A549 (cell line): Measurements from ENCODE around the gene PRKACG. TPM values are rescaled to one million over a fixed set of nuclear protein-coding genes. Genes with fewer than 3 reads are reported as not detected.

Experiments used
- ATAC-seq, 2 experiments: fragments of 200-7000 bp in 1 of 2; fragments of >200 bp in 1 of 2; cut with Nextera tagmentation in 1 of 2; cut with Tn5 transposase in 1 of 2; 3 replicates each; pipeline versions ENCODE4 v1.8.0 to v1.9.1; 2018 to 2020; ENCODE audit warnings: mild to moderate bottlenecking in 1 of 2, moderate library complexity in 1 of 2
- CTCF ChIA-PET: fragments of 300-600 bp; sonication (Branson Sonifier 250); formaldehyde crosslinking; extraction: SDS; loops from one replicate; lab custom pipeline; 2021; ENCODE audit warnings: antibody characterized with exemption, inconsistent platforms; lab: Yijun Ruan, JAX
- POLR2A ChIA-PET: fragments of 350-600 bp; formaldehyde crosslinking; extraction: SDS; loops from one replicate; lab custom pipeline; 2021; ENCODE audit warnings: antibody characterized with exemption, inconsistent platforms; lab: Yijun Ruan, JAX
- DNase-seq, 2 experiments: peaks; one replicate each; pipeline versions ENCODE4 v3.0.0 to v3.0.0-alpha.2; 2011 to 2016; ENCODE audit warnings: low read depth in 1 of 2, low spot score in 1 of 2
- FAIRE-seq: peaks from 2 replicates; lab custom pipeline; 2011; peaks lifted over from hg19 to GRCh38; lab: Jason Lieb, UNC
- H3K27ac ChIP-seq, 2 experiments: fragments of >200 bp; sonication (Bioruptor Twin); formaldehyde crosslinking; 3 replicates each; pipeline ENCODE4 v1.5.1; 2016 to 2017
- H3K4me1 ChIP-seq: fragments of >200 bp; sonication (Bioruptor Twin); formaldehyde crosslinking; 3 replicates; pipeline ENCODE4 v1.6.1; 2016
- H3K4me2 ChIP-seq: fragments of >200 bp; sonication (Bioruptor Twin); formaldehyde crosslinking; 3 replicates; pipeline ENCODE4 v1.6.1; 2016
- H3K4me3 ChIP-seq: fragments of >200 bp; sonication (Bioruptor Twin); formaldehyde crosslinking; 3 replicates; pipeline ENCODE4 v1.5.1; 2016
- H3K9me3 ChIP-seq: fragments of >200 bp; sonication (Bioruptor Twin); formaldehyde crosslinking; 3 replicates; pipeline ENCODE4 v1.6.1; 2016
- ATOH8 ChIP-seq: fragments of 250-450 bp; sonication (Bioruptor Pico); IDR thresholded peaks from 2 replicates; pipeline ENCODE4 v1.5.0; 2020; ENCODE audit warnings: low read depth, mild to moderate bottlenecking, moderate library complexity
- BHLHE40 ChIP-seq: IDR thresholded peaks from 2 replicates; pipeline ENCODE4 v1.6.1; 2012; ENCODE audit warnings: low read depth, low read length, inconsistent platforms
- CBX2 ChIP-seq: fragments of 200-600 bp; sonication (generic); IDR thresholded peaks from 2 replicates; pipeline ENCODE4 v1.6.1; 2016; ENCODE audit warnings: low read depth, mild to moderate bottlenecking, borderline replicate concordance
- CHD4 ChIP-seq: fragments of 200-600 bp; sonication (generic); IDR thresholded peaks from 2 replicates; pipeline ENCODE4 v1.6.1; 2016; ENCODE audit warnings: antibody characterized with exemption, mild to moderate bottlenecking, borderline replicate concordance
- CTCF ChIP-seq: fragments of >200 bp; sonication (Bioruptor Twin); formaldehyde crosslinking; IDR thresholded peaks from 3 replicates; pipeline ENCODE4 v1.5.1; 2016
- E2F6 ChIP-seq: IDR thresholded peaks from 2 replicates; pipeline ENCODE4 v1.6.1; 2012; ENCODE audit warnings: low read depth, borderline replicate concordance
- ELK1 ChIP-seq: fragments of 150-350 bp; IDR thresholded peaks from 2 replicates; pipeline ENCODE4 v1.6.1; 2014; ENCODE audit warnings: low read depth, mild to moderate bottlenecking, low read length
- ESRRA ChIP-seq: fragments of 150-350 bp; IDR thresholded peaks from 2 replicates; pipeline ENCODE4 v1.6.1; 2014; ENCODE audit warnings: mild to moderate bottlenecking, low read length, borderline replicate concordance
- GATA3 ChIP-seq: IDR thresholded peaks from 2 replicates; pipeline ENCODE4 v1.6.1; 2012; ENCODE audit warnings: borderline replicate concordance
- HEYL ChIP-seq: fragments of 250-450 bp; sonication (Bioruptor Pico); IDR thresholded peaks from 2 replicates; pipeline ENCODE4 v1.8.0; 2021; ENCODE audit warnings: mild to moderate bottlenecking, moderate library complexity
- HMGXB4 ChIP-seq: fragments of 250-450 bp; sonication (Bioruptor Pico); IDR thresholded peaks from 2 replicates; pipeline ENCODE4 v1.5.0; 2021; ENCODE audit warnings: mild to moderate bottlenecking, moderate library complexity, borderline replicate concordance
- JUN ChIP-seq, 2 experiments: fragments of >200 bp; sonication (Bioruptor Twin); formaldehyde crosslinking; IDR thresholded peaks; 2 replicates in 1 of 2; 3 replicates in 1 of 2; pipeline ENCODE4 v1.6.1; 2016 to 2017
- KDM1A ChIP-seq: fragments of 200-600 bp; sonication (generic); IDR thresholded peaks from 2 replicates; pipeline ENCODE4 v1.6.1; 2016; ENCODE audit warnings: low read depth, mild to moderate bottlenecking
- MAZ ChIP-seq: fragments of 150-350 bp; IDR thresholded peaks from 2 replicates; pipeline ENCODE4 v1.6.1; 2014; ENCODE audit warnings: antibody characterized with exemption, low read depth, low read length, borderline replicate concordance
- MYC ChIP-seq: IDR thresholded peaks from 2 replicates; pipeline ENCODE4 v1.6.1; 2012; ENCODE audit warnings: mild to moderate bottlenecking, inconsistent platforms, low read length, improper control_type of control experiment, borderline replicate concordance
- NPAS2 ChIP-seq: fragments of 250-450 bp; sonication (Bioruptor Pico); IDR thresholded peaks from 2 replicates; pipeline ENCODE4 v1.8.0; 2022; ENCODE audit warnings: mild to moderate bottlenecking, moderate library complexity, borderline replicate concordance
- PBX3 ChIP-seq: IDR thresholded peaks from 2 replicates; pipeline ENCODE4 v1.6.1; 2012
- POLR2A ChIP-seq: IDR thresholded peaks from 2 replicates; pipeline ENCODE4 v1.6.1; 2012; ENCODE audit warnings: mild to moderate bottlenecking, low read length
- POLR2AphosphoS2 ChIP-seq: conservative IDR thresholded peaks from 2 replicates; pipeline ENCODE4 v1.6.1; 2012; ENCODE audit warnings: low read length, improper control_type of control experiment, inconsistent platforms
- RARB ChIP-seq: fragments of 250-450 bp; sonication (Bioruptor Pico); IDR thresholded peaks from 2 replicates; pipeline ENCODE4 v1.8.0; 2021; ENCODE audit warnings: mild to moderate bottlenecking, moderate library complexity
- SREBF2 ChIP-seq: fragments of 450-650 bp; IDR thresholded peaks from 2 replicates; pipeline ENCODE4 v1.6.1; 2014; ENCODE audit warnings: mild to moderate bottlenecking, moderate library complexity
- TFCP2L1 ChIP-seq: fragments of 250-450 bp; sonication (Bioruptor Pico); IDR thresholded peaks from 2 replicates; pipeline ENCODE4 v1.5.0; 2021; ENCODE audit warnings: mild to moderate bottlenecking
- WGBS: methylation state at CpG from one replicate; pipeline ENCODE4 v1.1.6; 2017; ENCODE audit errors: missing lambda C conversion rate; 5-methylcytosine and 5-hydroxymethylcytosine counted together
- polyA plus RNA-seq, 4 experiments: library from polyadenylated mRNA; depleted of rRNA in 3 of 4; stranded (reverse); fragments of >200 nt; fragmentation: RNase III in 1 of 4; extraction: RNeasy Plus Mini Kit Qiagen cat#74134 plus additional on column Dnase treatment in 1 of 4; gene quantifications; 2 replicates in 3 of 4; 3 replicates in 1 of 4; pipeline ENCODE4 v1.2.3, GENCODE V29; 2011 to 2017

The PRKACG gene
- polyA plus RNA-seq, 2 of the 4 experiments (the other 2 are of a cell fraction): not detected

- WGBS: 32% methylated on average over 3 of the region's 3 CpGs
- DNase-seq (no peak), ATAC-seq (no peak)
- no peak overlapping the region for H3K4me3 ChIP-seq
- POLR2A ChIA-PET: no interaction called here
- no peak overlapping the region for H3K4me2 ChIP-seq
- no peaks in the 10 kb centered on the region for H3K9me3 ChIP-seq
- TF ChIP-seq CHD4 (no peak), GATA3 (no peak), BHLHE40 (no peak), RARB (CRISPR knock-in tag) (no peak), SREBF2 (no peak), CTCF (no peak), MYC (no peak), MAZ (no peak), NPAS2 (CRISPR knock-in tag) (no peak), TFCP2L1 (no peak), POLR2A (no peak), ELK1 (no peak), HMGXB4 (no peak), CBX2 (no peak)
- TF ChIP-seq, all 56 proteins: peak for 0
- FAIRE-seq: no peak
- Histone ChIP-seq H3K4me1 (no peaks in the 10 kb centered on the region), H3K27ac (no peak overlapping the region)
- CTCF ChIA-PET: interaction anchor here (1.1 kb wide), 1 partner anchor 50 kb away, joined by 3 read pairs; no protein-coding TSS in a partner anchor
These were observed 30.1 kb downstream of the PRKACG start for GRCh38 chr9:68983522-68984424.

GRCh38 chr9:68983008-68983411 lies 30.9 kb downstream of the PRKACG start:
- ChIA-PET POLR2A (no interaction called here), CTCF (no interaction called here)
- FAIRE-seq: no peak

More at GRCh38 chr9:68983008-68983411, 30.9 kb downstream of the PRKACG start:
- Histone ChIP-seq H3K4me2 (no peak overlapping the region), H3K9me3 (no peaks in the 10 kb centered on the region), H3K4me3 (no peak overlapping the region), H3K27ac (no peak overlapping the region), H3K4me1 (no peaks in the 10 kb centered on the region)
- TF ChIP-seq JUN (IDR thresholded peaks at IDR 0.05): no peak
- TF ChIP-seq E2F6: no peak
- no peak for TF ChIP-seq GATA3
- no peak for TF ChIP-seq PBX3
- TF ChIP-seq HEYL (CRISPR knock-in tag): no peak
- no peak for TF ChIP-seq ESRRA
- no peak for TF ChIP-seq KDM1A
- no peak for TF ChIP-seq POLR2AphosphoS2
- no peak for TF ChIP-seq CBX2
- TF ChIP-seq NPAS2 (CRISPR knock-in tag): no peak
- no peak for TF ChIP-seq CHD4
- no peak for TF ChIP-seq ATOH8 (CRISPR knock-in tag)
- no peak for DNase-seq
- no peak for ATAC-seq
